HG02840 (cell line): ENCODE measurements around the gene SIVA1.

Experiments
- ATAC-seq: cut with Tn5 transposase; IDR thresholded peaks from one replicate; pipeline ENCODE4 v1.9.1; 2021; ENCODE audit warnings: mild to moderate bottlenecking, moderate library complexity, moderate number of reproducible peaks; ENCODE audit not compliant: unreplicated experiment, low FRiP score

Gene SIVA1

DNA sequence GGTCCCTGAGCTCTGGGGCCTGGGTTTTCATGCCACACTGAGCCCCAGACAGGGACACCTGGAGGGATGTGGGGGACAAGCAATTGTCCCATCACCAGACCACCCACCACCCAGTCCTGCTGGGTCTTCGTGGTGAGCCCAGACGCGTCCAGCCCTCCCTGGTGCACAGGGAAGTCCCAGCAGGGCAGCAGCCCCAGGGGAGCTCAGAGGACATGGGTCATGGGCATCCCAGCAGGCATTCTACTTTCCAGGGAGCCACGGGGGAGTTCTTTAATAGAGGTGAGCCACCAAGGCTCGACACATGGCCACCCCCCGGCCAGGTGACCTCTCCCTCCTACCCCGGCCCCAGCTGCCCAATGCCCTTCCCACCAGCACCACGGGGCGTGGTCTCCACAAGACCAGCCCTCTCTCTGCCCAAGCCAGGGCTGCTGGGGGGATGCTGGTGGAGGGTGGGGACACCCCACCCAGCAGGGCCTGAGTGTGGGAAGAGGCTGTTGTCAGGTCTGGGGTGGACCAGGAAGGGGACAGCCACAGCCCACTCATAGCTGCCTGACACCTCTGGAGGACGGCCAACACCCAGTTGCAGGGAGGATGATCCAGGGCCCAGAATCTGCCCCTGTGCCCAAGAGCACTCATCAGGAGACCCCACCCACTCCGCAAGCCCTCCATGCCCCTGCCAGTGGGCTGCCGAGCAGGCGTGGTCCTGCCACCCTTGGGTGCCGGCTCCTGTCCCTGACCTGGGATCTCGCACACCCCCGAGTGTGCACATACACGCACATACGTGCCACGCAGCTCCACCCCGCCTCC lies 28.5 kb downstream of the SIVA1 start:
- no peak for ATAC-seq

DNA sequence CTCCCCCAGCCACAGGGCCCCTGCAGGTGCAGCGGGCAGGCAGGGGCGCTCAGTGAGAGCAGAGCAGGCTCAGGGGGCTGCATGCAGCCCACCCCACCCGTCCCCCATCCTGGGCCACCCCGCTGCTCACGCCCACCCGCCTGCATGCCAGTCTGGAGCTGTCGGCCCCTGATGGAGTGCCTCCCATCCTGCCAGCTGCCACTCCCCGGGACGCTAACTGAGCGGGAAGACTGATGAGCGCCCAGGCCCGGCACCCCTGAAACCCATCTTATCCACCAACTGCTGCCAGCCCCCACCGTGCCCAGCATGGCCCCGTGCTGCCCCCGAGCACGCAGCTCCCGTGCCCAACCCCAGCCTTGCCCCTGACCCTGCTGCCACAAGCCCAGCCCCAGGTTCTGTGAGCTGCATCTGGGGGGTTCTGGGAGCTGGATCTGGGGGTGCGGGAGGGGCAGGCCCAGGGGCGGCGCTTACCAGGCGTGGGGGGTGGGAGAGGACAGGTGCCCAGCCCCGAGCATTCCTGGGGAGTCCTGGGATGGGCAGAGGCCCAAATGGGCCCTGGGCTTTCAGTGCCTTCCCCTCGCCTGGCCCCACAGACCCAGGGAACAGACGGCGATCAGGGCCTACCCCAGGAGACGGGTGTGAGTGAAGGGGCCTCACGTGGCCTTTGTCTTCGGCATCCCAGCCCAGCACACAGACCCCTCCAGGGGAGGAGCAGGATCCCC lies 29.3 kb downstream of the SIVA1 start:
- ATAC-seq: no peak

DNA sequence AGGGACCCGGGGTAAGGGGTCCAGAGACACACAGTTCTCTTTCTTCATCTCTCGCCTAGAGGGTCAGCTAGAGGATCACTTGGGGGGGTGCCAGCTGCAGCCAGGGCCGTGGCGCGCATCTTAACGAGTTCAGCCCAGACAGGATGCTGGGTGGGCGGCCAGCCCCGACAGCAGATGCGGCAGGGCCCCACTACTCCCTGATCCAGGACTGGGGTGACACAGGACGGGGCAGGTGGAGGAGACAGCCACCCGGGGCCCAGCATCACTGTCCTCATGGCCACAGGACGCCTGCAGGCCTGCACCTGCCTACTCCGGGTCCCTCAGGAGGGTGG lies 29.8 kb downstream of the SIVA1 start:
- no peak for ATAC-seq

DNA sequence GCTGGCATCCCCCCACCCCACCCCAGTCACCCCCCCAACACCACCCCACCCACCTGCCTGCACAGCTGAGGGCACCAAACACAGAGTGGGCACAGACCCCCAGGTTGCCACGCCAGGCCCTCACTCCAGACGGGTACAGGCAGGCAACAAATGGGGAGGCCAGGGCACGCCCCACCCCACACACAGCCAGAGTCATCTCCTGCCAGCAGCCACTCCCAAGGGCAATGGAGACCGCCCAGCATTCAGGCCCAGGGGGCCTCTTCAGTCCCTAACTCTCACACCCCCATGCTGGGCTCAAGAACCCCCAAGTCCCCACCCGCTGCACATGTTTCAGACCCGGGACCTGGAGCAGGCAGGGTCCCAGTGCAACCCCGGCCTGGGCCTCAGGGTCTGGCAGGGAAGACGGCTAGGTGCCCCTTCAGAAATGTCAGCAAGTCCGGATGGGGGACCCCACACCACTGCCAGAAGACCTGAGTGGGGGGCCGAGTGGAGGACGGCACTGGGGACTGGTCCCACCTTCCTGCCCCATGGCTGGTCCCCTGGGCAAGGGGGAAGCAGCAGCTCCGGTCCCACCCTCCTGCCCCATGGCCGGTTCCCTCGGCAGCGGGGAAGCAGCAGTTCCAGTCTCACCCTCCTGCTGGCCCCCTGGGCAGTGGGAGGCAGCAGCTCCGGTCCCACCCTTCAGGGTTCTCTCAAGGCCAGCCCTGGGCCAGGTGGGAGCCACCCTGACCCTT lies 30.7 kb downstream of the SIVA1 start:
- ATAC-seq: no peak

DNA sequence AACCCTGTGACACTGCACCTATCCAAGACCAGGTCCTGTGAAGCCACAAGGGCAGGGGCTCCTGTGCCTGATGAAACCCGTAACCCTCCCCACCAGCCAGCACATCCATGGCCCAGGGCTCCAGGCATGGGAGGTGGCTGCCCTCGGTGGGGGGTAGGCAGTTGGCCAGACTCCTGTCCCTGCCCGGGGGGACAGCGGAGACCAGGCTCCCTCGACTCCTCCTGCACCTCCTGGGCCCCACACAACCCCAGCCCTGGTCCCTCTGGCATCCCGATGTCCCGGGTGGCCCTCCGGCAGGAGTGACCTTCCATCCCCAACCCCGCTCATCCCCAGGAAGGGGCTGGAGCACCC lies 31.2 kb downstream of the SIVA1 start:
- no peak for ATAC-seq

DNA sequence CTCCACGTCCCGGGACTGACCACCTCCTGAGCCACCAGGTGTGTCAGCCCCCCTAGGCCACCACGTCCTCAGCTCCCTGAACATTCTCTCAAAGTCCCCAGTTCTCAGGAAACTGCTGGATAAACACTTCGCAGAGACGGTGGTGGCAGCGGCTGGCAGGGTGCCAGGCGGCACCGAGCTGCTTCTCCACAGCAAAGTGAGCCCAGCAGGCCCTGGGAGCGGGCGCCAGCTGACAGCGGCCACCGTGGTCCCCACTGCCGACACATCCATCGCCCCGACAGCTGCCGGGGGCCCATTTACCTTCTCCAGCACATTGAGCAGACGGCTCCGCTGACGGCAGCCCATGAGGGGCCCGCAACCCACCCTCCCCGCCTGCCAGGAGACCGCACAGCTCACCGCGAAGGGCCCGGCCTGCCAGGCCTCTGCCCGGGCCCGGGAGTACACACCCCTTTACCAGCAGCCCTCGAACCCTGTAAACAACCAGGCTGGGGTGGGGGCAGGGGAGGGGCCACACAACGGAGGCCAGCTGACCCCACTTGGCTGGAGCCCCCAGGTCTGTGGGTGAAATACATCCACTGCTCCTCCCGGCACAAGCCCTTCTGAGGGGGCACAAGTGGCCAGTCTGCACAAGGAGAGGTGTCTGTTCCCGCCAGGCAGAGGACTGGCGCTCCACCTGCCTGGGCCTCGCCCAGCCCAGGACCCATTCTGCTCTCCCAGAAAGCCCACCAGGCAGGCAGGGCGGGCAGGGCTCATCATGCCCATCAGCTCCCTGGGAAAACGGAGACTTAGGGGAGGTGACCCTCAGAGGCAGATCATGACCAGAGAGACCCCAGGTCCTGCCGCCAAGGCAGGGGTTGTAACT lies 32.1 kb downstream of the SIVA1 start:
- ATAC-seq: no peak

DNA sequence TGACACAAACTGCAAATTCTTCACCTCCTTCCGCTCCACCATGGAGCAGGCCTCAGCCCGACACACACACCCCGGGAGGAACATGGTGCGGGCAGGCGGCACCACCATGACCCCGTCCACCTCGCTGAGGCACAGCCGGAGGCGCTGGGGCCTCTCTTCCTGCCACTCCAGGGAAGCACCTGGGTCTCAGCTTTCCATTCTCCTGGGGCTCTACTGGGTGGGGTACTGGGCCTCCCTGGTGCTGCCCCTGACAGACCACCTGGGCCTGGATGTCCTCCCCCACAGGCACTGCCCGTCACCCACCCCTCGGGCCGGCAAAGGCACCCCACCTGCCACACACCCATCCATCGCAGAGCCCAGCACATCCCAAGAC lies 32.7 kb downstream of the SIVA1 start:
- ATAC-seq: no peak

DNA sequence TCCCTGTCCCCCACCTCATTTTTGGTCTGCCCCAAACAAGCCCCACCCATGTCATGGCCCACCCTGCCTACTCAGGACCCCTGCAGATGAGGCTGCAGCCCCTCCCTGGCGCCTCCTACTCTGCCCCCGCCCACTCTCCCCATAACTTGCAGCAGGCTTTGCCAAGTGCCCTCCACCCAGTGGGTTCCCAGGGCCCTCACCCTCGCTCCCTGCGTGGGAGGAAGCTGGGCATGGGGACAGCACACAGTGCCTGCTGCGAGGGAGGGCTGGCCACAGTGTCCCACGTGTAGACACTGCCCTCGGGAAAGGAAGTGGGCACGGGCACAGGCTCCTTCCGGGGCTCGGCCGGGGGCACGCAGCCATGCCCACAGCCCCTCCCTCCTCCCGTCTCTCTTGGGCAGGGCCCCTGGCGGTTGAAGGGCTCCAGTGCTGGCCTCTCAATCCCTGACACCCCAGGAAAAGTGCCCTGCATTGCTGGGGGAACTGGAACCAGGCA lies 33.2 kb downstream of the SIVA1 start:
- ATAC-seq: no peak

DNA sequence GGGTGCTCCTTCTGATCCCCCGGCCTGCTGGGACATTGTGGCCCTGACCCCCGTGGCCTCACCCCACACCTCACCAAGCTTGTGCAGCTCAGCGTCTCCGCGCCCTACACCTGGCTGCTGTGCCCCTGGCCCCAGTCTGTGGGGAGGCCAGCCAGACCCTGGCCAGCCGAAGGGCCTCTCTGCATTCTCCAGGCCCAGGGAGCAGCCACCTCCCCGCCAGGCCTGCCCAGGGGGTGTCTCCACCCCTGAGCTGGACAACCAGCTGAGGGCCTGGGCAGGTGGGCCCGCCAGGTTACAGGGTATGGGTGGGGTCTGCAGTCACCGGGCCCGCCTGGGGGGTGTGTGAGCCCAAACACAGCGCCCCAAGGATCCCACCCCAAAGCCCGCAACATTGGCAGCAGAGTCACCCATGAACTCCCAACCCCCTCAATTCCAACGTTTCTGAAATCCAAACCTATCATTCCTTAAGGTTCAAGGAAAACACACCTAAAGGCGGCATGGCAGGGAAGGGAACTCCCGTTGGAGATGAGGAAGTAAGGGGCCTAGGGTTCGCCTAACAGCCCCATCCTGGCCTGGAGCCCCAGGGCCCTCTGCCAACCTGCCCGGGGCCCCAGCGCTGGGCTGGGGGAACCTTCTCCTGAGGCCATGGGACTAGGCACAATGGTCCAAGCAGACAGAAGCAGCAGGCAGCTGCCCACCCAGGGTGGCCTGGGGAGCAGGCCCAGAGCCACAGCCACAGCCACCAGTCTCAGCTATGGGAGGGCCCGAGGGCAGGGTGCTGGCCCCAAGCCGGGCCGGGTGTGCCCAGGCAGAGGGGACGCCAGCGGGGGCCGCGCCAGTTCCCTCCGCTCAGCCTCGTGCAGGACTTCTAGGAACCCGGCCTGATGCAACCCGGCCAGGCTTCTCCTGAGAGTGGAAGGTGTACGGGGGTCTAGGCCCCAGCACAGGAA lies 34.1 kb downstream of the SIVA1 start:
- ATAC-seq: no peak

DNA sequence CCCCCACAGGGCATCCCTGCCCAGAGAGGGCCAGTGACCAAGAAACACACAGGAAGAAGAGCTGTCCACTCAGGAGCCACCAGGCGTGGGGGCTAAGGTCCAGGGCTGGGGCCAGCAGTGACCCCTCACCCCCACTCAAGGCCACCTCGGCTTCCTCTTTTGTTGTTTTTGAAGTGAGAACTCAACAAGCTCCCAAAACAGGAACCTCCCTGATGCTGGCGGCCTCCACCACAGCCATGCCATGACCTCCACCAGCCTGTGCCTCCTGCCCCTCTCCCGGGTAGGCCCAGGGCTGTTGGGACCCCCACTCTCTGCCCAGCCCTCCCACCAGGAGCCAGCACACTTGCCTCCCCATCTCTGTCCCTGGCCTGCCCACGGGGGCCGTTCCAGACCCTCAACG lies 34.8 kb downstream of the SIVA1 start:
- no peak for ATAC-seq

DNA sequence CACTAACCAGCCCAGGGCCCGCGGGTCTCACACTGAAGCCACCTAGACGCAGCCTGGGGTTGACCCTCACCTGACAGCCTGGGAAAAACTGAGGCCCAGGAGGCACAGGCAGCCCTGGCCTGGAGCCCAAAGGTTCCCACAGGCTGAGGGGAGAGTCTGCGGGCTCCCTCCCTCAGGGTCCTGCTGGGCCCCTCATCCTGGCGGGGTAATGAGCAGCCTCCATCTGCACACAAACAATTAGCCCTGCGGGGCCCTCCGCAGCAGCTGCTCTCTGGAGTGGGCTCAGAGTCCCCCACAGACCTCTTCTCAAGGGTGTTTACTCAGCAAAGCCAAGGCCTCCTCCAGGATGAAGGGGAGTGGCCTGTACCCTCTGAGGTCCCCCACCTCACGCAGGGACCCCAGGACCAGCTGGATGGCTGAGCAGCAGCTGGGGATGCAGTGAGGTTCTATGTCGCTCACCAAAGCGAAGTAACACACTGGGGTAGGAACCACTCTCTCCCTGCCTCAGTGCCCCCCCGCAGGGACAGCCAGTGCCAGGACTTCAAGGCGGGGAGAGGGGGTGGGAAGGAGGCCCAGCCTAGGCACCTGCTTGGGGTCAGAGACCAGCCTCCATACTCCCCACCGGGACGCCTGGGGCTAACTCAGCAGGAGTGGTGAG lies 35.3 kb downstream of the SIVA1 start:
- no peak for ATAC-seq

DNA sequence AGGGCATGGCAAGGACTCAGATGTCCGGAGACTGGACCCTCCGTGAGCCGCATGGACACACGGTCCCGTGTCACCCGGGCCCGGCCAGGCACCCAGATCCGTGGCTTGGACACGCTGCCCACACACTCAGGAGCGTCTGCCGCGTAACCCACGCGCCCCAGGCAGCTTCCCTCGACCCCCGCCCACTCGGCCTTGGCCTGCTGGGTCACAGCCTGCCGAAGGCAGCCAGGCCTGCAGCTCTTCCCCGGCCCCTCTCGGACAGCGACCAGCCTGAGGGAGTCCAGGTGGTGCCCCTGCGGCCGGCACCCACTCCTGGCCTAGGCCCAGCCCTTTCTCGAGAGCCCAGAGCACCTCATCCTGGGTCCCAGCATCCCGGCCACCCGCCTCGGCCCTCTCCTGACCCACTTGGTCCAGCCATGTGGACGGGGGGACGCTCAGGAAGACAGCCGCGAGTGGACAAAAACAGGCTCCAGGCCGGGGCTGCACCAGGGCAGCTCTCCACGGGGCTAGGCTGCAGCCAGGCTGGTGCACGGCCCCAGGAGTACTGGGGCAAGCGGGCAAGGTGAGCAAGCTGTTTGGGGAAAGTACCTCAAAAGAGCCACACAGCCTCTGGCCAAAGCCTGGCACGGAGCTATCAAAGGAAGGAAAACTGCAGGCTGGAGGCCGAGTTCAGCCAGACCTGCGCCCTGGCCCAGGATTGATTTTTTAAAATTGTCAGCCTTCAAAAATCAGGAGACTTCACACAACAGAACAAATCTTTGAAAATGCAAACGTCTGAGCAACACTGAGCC lies 36.1 kb downstream of the SIVA1 start:
- no peak for ATAC-seq

DNA sequence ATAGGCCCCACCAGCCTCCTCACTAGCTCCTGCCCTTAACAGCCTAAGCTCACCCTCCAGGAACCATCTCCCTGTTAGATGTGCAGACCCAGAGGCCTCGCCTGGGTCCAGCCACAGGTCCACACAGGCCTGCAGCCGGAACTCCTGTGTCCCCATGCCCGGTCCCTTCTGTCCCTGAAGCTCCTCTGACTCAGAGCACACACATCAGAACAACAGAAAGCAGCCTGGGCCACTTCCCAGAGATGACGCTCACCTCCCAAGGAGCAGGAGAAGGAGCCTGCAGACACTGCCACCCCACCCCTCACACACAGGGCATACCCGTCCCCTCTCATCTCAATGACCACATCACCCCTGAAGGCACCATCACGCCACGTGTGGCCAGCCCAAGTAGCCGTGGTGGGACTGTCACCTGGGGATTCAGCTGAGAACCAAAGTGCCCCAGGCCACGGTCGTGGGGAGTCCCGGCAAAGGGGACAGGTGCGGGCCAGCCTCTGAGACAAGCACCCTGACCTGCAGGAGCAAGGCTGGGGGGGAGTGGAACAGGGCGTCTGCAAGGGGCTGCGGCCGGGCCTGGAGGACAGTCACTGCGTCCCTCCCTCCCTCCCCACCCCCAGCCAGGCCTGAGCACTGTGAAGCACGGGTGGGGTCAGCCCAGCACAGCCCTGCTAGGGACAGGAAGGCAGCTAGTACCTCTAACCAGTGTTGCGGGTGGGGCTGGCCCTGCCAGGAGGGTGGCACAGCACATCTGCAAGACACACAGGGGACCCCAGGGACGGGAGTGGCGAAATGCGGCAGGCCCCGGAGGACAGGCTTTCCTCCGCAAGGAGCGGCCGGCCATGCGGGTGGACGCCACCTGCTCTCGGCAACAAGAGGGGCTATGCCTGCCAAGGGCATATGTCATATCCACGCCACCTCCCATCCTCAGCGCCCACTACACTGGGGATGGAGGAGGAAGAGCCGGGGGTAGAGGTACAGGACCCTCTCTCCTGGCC lies 37.1 kb downstream of the SIVA1 start:
- ATAC-seq: no peak

DNA sequence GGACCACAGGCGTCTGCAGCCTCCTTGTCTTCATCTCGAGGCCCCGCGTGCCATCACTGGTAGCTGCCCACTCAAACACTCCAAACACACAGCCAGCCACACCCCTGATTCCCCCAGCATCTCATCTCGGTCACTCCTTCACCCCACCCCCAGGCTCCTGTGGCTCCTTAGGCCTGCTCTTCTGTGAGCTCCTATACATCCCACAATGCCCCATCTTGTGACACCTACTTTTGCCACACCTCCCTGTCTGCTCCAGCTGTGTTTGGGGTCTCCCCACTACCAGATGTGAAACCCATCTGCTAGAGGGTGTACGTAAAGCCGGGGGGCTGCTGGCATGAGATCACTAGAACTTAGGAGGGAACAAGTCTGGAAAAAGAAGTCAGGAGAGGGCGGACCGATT lies 38.5 kb downstream of the SIVA1 start:
- no peak for ATAC-seq

DNA sequence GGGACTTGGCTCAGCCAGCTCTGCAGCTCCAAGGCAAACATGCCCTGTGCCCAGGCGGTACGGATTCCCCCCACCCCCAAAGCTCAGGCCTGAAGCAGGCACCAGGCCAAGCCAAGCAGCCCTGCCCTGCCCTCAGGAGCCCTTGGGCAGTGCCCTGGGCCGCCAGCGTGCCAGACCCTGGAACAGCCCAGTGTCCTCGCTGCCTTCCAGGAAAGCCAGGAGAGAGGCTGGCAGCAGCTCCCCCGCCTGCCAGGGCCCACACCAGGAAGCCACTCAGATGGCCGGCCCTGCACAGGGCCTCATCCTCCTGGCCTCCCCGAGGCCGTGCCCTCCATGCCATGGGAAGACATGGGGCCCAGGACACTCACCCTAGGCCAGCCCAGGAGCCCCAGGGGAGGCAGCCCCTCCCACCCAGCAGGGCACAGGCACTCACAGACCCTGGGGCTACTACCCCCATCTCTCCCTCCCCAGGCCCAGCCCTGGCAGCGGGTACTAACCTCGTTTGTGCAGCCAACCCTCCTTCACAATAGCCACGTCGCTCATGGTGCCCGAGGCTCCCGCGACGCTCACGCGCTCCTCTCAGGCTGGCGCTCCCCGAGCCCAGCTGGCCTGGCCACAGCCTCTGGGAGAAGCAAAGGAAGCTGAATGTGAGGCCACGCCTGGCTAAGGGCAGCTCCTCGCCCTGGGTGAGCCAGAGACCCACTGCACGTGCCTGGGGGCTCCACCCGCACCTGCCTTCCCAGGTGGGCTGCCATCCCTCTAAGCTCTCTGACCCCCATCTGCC lies 39.3 kb downstream of the SIVA1 start:
- ATAC-seq: no peak
